K562 (cell line): ENCODE results near the gene CD82. TPM values are rescaled to one million over a fixed set of nuclear protein-coding genes. Genes with fewer than 3 reads are reported as not detected.

ENCODE experiments used
- ELF2 ChIP-seq: fragments of 250-450 bp; sonication (Bioruptor Pico); IDR thresholded peaks from 2 replicates; pipeline ENCODE4 v1.5.0; 2021; ENCODE audit warnings: mild to moderate bottlenecking
- MTA1 ChIP-seq: fragments of 450-650 bp; IDR thresholded peaks from 2 replicates; pipeline ENCODE4 v1.6.1; 2017; ENCODE audit warnings: borderline replicate concordance
- NFYB ChIP-seq: IDR thresholded peaks from 2 replicates; pipeline ENCODE4 v1.6.1; 2011; ENCODE audit warnings: mild to moderate bottlenecking, moderate library complexity; ENCODE audit not compliant: insufficient read length; ENCODE audit errors: extremely low read depth
- NONO ChIP-seq, 2 experiments: fragments of 200-400 bp in 1 of 2; fragments of 450-650 bp in 1 of 2; formaldehyde crosslinking in 1 of 2; IDR thresholded peaks; 2 replicates each; pipeline ENCODE4 v1.6.1; 2017; ENCODE audit warnings: low read depth in 2 of 2, mild to moderate bottlenecking in 2 of 2, moderate library complexity in 2 of 2, low read length in 1 of 2
- PHF20 ChIP-seq: fragments of 450-650 bp; IDR thresholded peaks from 2 replicates; pipeline ENCODE4 v1.6.1; 2018; ENCODE audit not compliant: partially characterized antibody
- POLR2G ChIP-seq: fragments of 200-400 bp; formaldehyde crosslinking; IDR thresholded peaks from 2 replicates; pipeline ENCODE4 v1.6.1; 2017; ENCODE audit warnings: low read depth, mild to moderate bottlenecking, antibody characterized with exemption, low read length, moderate library complexity
- SMAD3 ChIP-seq: fragments of 450-650 bp; formaldehyde crosslinking; conservative IDR thresholded peaks from 2 replicates; pipeline ENCODE4 v1.4.0; 2020; ENCODE audit warnings: mild to moderate bottlenecking
- STAT6 ChIP-seq: sonication (generic); formaldehyde crosslinking; IDR thresholded peaks from 2 replicates; pipeline ENCODE4 v1.8.1; 2023; ENCODE audit warnings: mild to moderate bottlenecking, missing genetic modification reagents
- THAP7 ChIP-seq: fragments of 250-450 bp; sonication (Bioruptor Pico); IDR thresholded peaks from 2 replicates; pipeline ENCODE4 v1.5.0; 2021
- polyA plus RNA-seq, 8 experiments: library from polyadenylated mRNA; depleted of rRNA in 4 of 8; stranded (reverse) in 5 of 8; unstranded in 3 of 8; fragments of >200 nt; fragmentation: Nextera tagmentation in 2 of 8; fragmentation: Illumina TruSeq in 1 of 8; extraction: Ambion mirVana in 2 of 8; extraction: Trizol in 1 of 8; gene quantifications; 2 replicates each; pipeline versions ENCODE4 v1.2.1 to v1.2.3, GENCODE V29; 2011 to 2014; ENCODE audit warnings: inconsistent platforms in 1 of 8, missing spikeins in 1 of 8
- total RNA-seq, 7 experiments: library from RNA; depleted of rRNA in 6 of 7; stranded (reverse); fragments of >200 nt in 6 of 7; fragmentation: Illumina TruSeq in 2 of 7; extraction: Trizol in 2 of 7; gene quantifications; 2 replicates each; pipeline versions ENCODE4 v1.2.1 to v1.2.3, GENCODE V29; 2011 to 2021; ENCODE audit warnings: low replicate concordance in 1 of 7
- TF ChIP-seq, protein P1 (sequence below): fragments of 450-650 bp; IDR thresholded peaks from 2 replicates; pipeline ENCODE4 v1.6.1; 2018; ENCODE audit not compliant: partially characterized antibody
- TF ChIP-seq, protein P2 (sequence below), 2 experiments: fragments of 450-650 bp; IDR thresholded peaks; 2 replicates each; pipeline ENCODE4 v1.6.1; 2016; ENCODE audit warnings: mild to moderate bottlenecking in 2 of 2, borderline replicate concordance in 1 of 2, low read depth in 1 of 2, moderate library complexity in 1 of 2

CD82 gene
- total and polyA plus RNA-seq, 9 of the 15 experiments (the other 6 are each of a cell fraction or from before 2014, with no cell fraction given): 0.27 to 9.4 (median 3.0) TPM

GRCh38 chr11:44564670-44565210 is 723 bp upstream of the CD82 start (continued):
- TF ChIP-seq, protein P1, sequence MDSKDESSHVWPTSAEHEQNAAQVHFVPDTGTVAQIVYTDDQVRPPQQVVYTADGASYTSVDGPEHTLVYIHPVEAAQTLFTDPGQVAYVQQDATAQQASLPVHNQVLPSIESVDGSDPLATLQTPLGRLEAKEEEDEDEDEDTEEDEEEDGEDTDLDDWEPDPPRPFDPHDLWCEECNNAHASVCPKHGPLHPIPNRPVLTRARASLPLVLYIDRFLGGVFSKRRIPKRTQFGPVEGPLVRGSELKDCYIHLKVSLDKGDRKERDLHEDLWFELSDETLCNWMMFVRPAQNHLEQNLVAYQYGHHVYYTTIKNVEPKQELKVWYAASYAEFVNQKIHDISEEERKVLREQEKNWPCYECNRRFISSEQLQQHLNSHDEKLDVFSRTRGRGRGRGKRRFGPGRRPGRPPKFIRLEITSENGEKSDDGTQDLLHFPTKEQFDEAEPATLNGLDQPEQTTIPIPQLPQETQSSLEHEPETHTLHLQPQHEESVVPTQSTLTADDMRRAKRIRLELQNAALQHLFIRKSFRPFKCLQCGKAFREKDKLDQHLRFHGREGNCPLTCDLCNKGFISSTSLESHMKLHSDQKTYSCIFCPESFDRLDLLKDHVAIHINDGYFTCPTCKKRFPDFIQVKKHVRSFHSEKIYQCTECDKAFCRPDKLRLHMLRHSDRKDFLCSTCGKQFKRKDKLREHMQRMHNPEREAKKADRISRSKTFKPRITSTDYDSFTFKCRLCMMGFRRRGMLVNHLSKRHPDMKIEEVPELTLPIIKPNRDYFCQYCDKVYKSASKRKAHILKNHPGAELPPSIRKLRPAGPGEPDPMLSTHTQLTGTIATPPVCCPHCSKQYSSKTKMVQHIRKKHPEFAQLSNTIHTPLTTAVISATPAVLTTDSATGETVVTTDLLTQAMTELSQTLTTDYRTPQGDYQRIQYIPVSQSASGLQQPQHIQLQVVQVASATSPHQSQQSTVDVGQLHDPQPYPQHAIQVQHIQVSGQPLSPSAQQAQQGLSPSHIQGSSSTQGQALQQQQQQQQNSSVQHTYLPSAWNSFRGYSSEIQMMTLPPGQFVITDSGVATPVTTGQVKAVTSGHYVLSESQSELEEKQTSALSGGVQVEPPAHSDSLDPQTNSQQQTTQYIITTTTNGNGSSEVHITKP: no peak
- no peak for TF ChIP-seq MTA1
- no peak for TF ChIP-seq STAT6 (CRISPR knock-in tag)
- TF ChIP-seq, protein P2, sequence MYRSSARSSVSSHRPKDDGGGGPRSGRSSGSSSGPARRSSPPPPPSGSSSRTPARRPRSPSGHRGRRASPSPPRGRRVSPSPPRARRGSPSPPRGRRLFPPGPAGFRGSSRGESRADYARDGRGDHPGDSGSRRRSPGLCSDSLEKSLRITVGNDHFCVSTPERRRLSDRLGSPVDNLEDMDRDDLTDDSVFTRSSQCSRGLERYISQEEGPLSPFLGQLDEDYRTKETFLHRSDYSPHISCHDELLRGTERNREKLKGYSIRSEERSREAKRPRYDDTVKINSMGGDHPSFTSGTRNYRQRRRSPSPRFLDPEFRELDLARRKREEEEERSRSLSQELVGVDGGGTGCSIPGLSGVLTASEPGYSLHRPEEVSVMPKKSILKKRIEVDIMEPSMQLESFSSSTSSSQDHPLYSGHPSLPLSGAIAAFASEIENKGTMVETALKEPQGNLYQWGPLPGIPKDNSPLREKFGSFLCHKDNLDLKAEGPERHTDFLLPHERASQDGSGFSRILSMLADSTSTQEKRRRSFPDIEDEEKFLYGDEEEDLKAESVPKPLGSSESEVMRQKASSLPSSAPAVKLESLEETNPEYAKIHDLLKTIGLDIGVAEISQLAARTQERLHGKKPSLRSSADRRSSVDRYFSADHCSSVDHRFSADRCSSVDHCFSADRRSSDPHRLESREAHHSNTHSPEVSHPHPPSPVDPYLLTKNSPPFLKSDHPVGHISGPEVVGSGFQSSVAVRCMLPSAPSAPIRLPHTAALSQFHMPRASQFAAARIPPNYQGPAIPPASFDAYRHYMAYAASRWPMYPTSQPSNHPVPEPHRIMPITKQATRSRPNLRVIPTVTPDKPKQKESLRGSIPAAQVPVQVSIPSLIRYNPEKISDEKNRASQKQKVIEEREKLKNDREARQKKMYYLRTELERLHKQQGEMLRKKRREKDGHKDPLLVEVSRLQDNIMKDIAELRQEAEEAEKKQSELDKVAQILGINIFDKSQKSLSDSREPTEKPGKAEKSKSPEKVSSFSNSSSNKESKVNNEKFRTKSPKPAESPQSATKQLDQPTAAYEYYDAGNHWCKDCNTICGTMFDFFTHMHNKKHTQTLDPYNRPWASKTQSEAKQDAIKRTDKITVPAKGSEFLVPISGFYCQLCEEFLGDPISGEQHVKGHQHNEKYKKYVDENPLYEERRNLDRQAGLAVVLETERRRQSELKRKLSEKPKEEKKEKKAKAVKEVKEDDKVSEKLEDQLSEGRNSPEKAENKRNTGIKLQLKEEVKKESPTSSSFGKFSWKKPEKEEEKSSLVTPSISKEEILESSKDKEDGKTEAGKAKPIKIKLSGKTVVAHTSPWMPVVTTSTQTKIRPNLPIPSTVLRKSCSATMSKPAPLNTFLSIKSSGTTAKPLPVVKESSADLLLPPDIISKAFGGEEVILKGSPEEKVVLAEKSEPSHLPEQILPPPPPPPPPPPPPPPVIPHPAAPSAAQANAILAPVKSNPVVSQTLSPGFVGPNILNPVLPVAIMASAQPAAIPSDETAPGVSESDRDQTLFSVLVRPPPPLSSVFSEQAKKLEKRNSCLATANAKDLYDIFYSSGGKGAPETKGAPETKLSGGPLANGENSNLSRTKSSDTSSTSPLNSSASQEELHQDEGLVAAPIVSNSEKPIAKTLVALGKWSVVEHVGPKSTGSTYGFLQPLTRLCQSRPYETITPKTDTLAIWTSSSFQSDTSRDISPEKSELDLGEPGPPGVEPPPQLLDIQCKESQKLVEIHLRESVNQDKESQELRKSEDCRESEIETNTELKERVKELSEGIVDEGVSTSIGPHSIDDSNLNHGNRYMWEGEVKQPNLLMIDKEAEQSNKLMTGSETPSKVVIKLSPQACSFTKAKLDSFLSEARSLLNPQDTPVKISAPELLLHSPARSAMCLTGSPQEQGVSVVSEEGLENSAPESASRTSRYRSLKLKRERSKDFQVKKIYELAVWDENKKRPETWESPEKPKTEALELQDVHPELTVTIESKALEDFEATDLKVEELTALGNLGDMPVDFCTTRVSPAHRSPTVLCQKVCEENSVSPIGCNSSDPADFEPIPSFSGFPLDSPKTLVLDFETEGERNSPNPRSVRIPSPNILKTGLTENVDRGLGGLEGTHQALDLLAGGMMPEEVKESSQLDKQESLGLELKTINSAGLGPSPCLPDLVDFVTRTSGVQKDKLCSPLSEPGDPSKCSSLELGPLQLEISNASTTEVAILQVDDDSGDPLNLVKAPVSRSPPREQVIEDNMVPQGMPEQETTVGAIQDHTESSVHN (IDR thresholded peaks at IDR 0.05; ENCODE audit: borderline replicate concordance in 1 of 2, low read depth in 1 of 2): no peak
- TF ChIP-seq PHF20: no peak
- no peak for TF ChIP-seq NFYB
- no peak for TF ChIP-seq SMAD3 (CRISPR knock-in tag)
- TF ChIP-seq THAP7: no peak
- peak; percentile 54; the same call in 1 of the 2 replicates for TF ChIP-seq POLR2G
- TF ChIP-seq ELF2 (CRISPR knock-in tag): no peak
- no peak for TF ChIP-seq NONO (IDR thresholded peaks at IDR 0.05; ENCODE audit: low read depth in 2 of 2, low read length in 1 of 2)
